PFSK-1 (cell line): Measurements from ENCODE around the gene FPR2.

ENCODE experiments used
- FOXP2 ChIP-seq: optimal IDR thresholded peaks from 2 replicates; pipeline ENCODE3; 2011; ENCODE audit warnings: borderline replicate concordance, control low read depth, inconsistent platforms; ENCODE audit not compliant: insufficient read depth; ENCODE audit errors: extremely low read length, extremely low read depth
- REST ChIP-seq, 2 experiments: IDR thresholded peaks; 2 replicates each; pipeline versions ENCODE4 v1.6.1 to v1.8.0; 2011 to 2012; ENCODE audit warnings: low read depth in 2 of 2, low read length in 2 of 2, control low read depth in 1 of 2, inconsistent platforms in 1 of 2, mild to moderate bottlenecking in 1 of 2, moderate library complexity in 1 of 2; ENCODE audit not compliant: insufficient read depth in 1 of 2

DNA sequence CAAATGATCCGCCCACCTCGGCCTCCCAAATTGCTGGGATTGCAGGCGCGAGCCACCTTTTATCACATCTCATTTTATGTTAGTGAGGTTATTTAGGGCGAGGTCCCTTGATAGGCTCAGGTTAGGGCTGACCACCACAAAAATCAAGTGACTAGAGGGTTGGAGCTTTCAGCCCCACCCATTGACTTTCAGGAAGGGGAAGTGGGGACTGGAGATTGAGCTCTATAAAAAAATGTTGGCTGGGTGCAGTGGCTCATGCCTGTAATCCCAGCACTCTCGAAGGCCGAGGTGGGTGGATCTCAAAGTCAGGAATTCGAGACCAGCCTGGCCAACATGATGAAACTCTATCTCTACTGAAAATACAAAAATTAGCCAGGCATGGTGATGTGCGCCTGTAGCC is 54.1 kb downstream of the FPR2 start:
- no peak for TF ChIP-seq FOXP2
- TF ChIP-seq REST (IDR thresholded peaks at IDR 0.05; ENCODE audit: insufficient read depth in 1 of 2, low read depth in 2 of 2, low read length in 2 of 2), result no peak
